ENCODE data around the gene ANTKMT. TPM values are rescaled to one million over a fixed set of nuclear protein-coding genes. Genes with fewer than 3 reads are reported as not detected.
A peak's percentile ranks its signal among the peaks of the same experiment; 100 is the strongest.
"Not testable (repeated sequence)": the region's sequence is repeated elsewhere in the genome, so short reads cannot be mapped to it uniquely, and the experiment has no call there.

The ANTKMT gene
- total RNA-seq, 2 donors from 2014 or later, result 36.9 to 40.6 TPM

- WGBS, 2 experiments (ENCODE audit: insufficient coverage in 1 of 2, insufficient read length in 1 of 2), result 74 to 76% methylated on average over 27 to 35 of the region's 39 CpGs
- Histone ChIP-seq H3K4me1 (ENCODE audit: control insufficient read depth, insufficient read depth, low read length) (no peaks in the 10 kb centered on the region), H3K9me3 (ENCODE audit: control insufficient read depth, low read length) (no peaks in the 10 kb centered on the region), H3K4me3 (ENCODE audit: low read length) (no peak overlapping the region), H3K36me3 (ENCODE audit: control insufficient read depth, insufficient read depth, low read length) (no peaks in the 10 kb centered on the region), H3K27me3 (ENCODE audit: control insufficient read depth, insufficient read depth, low read length, poor library complexity, severe bottlenecking) (no peaks in the 10 kb centered on the region), H3K27ac (ENCODE audit: low read depth, low read length) (no peak overlapping the region), H3K9ac (ENCODE audit: extremely low read depth, low read length, poor library complexity, severe bottlenecking) (no peak overlapping the region)
- Mint-ChIP-seq H3K9me3 (peaks cover 2% of the 10 kb centered on the region), H3K27ac (no peak overlapping the region), H3K27me3 (ENCODE audit: insufficient read depth) (peaks cover 15% of the 10 kb centered on the region), H3K4me3 (no peak overlapping the region), H3K36me3 (ENCODE audit: low read depth) (no peaks in the 10 kb centered on the region), H3K4me1 (peaks cover 13% of the 10 kb centered on the region)
- TF ChIP-seq CTCF (conservative IDR thresholded peaks at IDR 0.05), result no peak
- DNase-seq, result no peak
These were observed 30.4 kb downstream of the ANTKMT start for GRCh38 chr16:751152-752006.

GRCh38 chr16:752007-752312 is 31.0 kb downstream of the ANTKMT start:
- H3K9ac ChIP-seq (ENCODE audit: extremely low read depth, low read length, poor library complexity, severe bottlenecking), result no peak overlapping the region
- H3K27me3 Mint-ChIP-seq (ENCODE audit: insufficient read depth), result peaks cover 18% of the 10 kb centered on the region

GRCh38 chr16:754121-754607 is 33.2 kb downstream of the ANTKMT start:
- not testable (repeated sequence) for H3K9me3 Mint-ChIP-seq; H3K9me3 ChIP-seq (ENCODE audit: control insufficient read depth, low read length); H3K36me3 ChIP-seq (ENCODE audit: control insufficient read depth, insufficient read depth, low read length); H3K27me3 ChIP-seq (ENCODE audit: control insufficient read depth, insufficient read depth, low read length, poor library complexity, severe bottlenecking); H3K4me3 ChIP-seq (ENCODE audit: low read length); H3K36me3 Mint-ChIP-seq (ENCODE audit: low read depth); H3K9ac ChIP-seq (ENCODE audit: extremely low read depth, low read length, poor library complexity, severe bottlenecking); H3K27ac Mint-ChIP-seq; H3K4me1 ChIP-seq (ENCODE audit: control insufficient read depth, insufficient read depth, low read length); DNase-seq; H3K4me3 Mint-ChIP-seq; H3K27ac ChIP-seq (ENCODE audit: low read depth, low read length)
- Mint-ChIP-seq H3K4me1 (peaks cover 13% of the 10 kb centered on the region), H3K27me3 (ENCODE audit: insufficient read depth) (peaks cover 18% of the 10 kb centered on the region)
- WGBS, 2 experiments (ENCODE audit: insufficient coverage in 1 of 2, insufficient read length in 1 of 2), result 88 to 93% methylated on average over 7 to 11 of the region's 11 CpGs

More at GRCh38 chr16:752007-752312, 31.0 kb downstream of the ANTKMT start:
- Histone ChIP-seq H3K27me3 (ENCODE audit: control insufficient read depth, insufficient read depth, low read length, poor library complexity, severe bottlenecking) (no peaks in the 10 kb centered on the region), H3K4me3 (ENCODE audit: low read length) (no peak overlapping the region), H3K4me1 (ENCODE audit: control insufficient read depth, insufficient read depth, low read length) (no peaks in the 10 kb centered on the region), H3K9me3 (ENCODE audit: control insufficient read depth, low read length) (no peaks in the 10 kb centered on the region), H3K27ac (ENCODE audit: low read depth, low read length) (no peak overlapping the region), H3K36me3 (ENCODE audit: control insufficient read depth, insufficient read depth, low read length) (no peaks in the 10 kb centered on the region)
- TF ChIP-seq CTCF (conservative IDR thresholded peaks at IDR 0.05), result no peak
- peak overlapping the region; percentile 8 for H3K4me3 Mint-ChIP-seq
- no peak overlapping the region for H3K27ac Mint-ChIP-seq
- DNase-seq, result peak; percentile 59
- H3K9me3 Mint-ChIP-seq, result peaks cover 5% of the 10 kb centered on the region
- 39 to 53% methylated on average over 7 to 10 of the region's 10 CpGs for WGBS, 2 experiments (ENCODE audit: insufficient coverage in 1 of 2, insufficient read length in 1 of 2)
- peaks cover 13% of the 10 kb centered on the region for H3K4me1 Mint-ChIP-seq
- no peaks in the 10 kb centered on the region for H3K36me3 Mint-ChIP-seq (ENCODE audit: low read depth)
